A549 (cell line): Measurements from ENCODE around the gene NACC2. TPM values are rescaled to one million over a fixed set of nuclear protein-coding genes. Genes with fewer than 3 reads are reported as not detected.

Experiments used
- ATAC-seq, 2 experiments: fragments of 200-7000 bp in 1 of 2; fragments of >200 bp in 1 of 2; cut with Nextera tagmentation in 1 of 2; cut with Tn5 transposase in 1 of 2; 3 replicates each; pipeline versions ENCODE4 v1.8.0 to v1.9.1; 2018 to 2020; ENCODE audit warnings: mild to moderate bottlenecking in 1 of 2, moderate library complexity in 1 of 2
- CTCF ChIA-PET: fragments of 300-600 bp; sonication (Branson Sonifier 250); formaldehyde crosslinking; extraction: SDS; loops from one replicate; lab custom pipeline; 2021; ENCODE audit warnings: antibody characterized with exemption, inconsistent platforms; lab: Yijun Ruan, JAX
- POLR2A ChIA-PET: fragments of 350-600 bp; formaldehyde crosslinking; extraction: SDS; loops from one replicate; lab custom pipeline; 2021; ENCODE audit warnings: antibody characterized with exemption, inconsistent platforms; lab: Yijun Ruan, JAX
- DNase-seq, 2 experiments: peaks; one replicate each; pipeline versions ENCODE4 v3.0.0 to v3.0.0-alpha.2; 2011 to 2016; ENCODE audit warnings: low read depth in 1 of 2, low spot score in 1 of 2
- FAIRE-seq: peaks from 2 replicates; lab custom pipeline; 2011; peaks lifted over from hg19 to GRCh38; lab: Jason Lieb, UNC
- H3K27ac ChIP-seq, 2 experiments: fragments of >200 bp; sonication (Bioruptor Twin); formaldehyde crosslinking; 3 replicates each; pipeline ENCODE4 v1.5.1; 2016 to 2017
- H3K4me1 ChIP-seq: fragments of >200 bp; sonication (Bioruptor Twin); formaldehyde crosslinking; 3 replicates; pipeline ENCODE4 v1.6.1; 2016
- H3K4me2 ChIP-seq: fragments of >200 bp; sonication (Bioruptor Twin); formaldehyde crosslinking; 3 replicates; pipeline ENCODE4 v1.6.1; 2016
- H3K4me3 ChIP-seq: fragments of >200 bp; sonication (Bioruptor Twin); formaldehyde crosslinking; 3 replicates; pipeline ENCODE4 v1.5.1; 2016
- H3K9me3 ChIP-seq: fragments of >200 bp; sonication (Bioruptor Twin); formaldehyde crosslinking; 3 replicates; pipeline ENCODE4 v1.6.1; 2016
- EHMT2 ChIP-seq: fragments of 200-600 bp; sonication (generic); IDR thresholded peaks from 2 replicates; pipeline ENCODE4 v1.6.1; 2016; ENCODE audit warnings: antibody characterized with exemption, low read depth, mild to moderate bottlenecking, moderate library complexity
- HES2 ChIP-seq: fragments of >200 bp; sonication (Bioruptor Twin); formaldehyde crosslinking; IDR thresholded peaks from 2 replicates; pipeline ENCODE4 v1.6.1; 2016
- HOXB5 ChIP-seq: fragments of 250-450 bp; sonication (Bioruptor Pico); IDR thresholded peaks from 2 replicates; pipeline ENCODE4 v1.5.0; 2020; ENCODE audit warnings: mild to moderate bottlenecking, moderate library complexity
- JUN ChIP-seq, 2 experiments: fragments of >200 bp; sonication (Bioruptor Twin); formaldehyde crosslinking; IDR thresholded peaks; 2 replicates in 1 of 2; 3 replicates in 1 of 2; pipeline ENCODE4 v1.6.1; 2016 to 2017
- MAX ChIP-seq: IDR thresholded peaks from 2 replicates; pipeline ENCODE4 v1.6.1; 2012
- POLR2A ChIP-seq: IDR thresholded peaks from 2 replicates; pipeline ENCODE4 v1.6.1; 2012; ENCODE audit warnings: mild to moderate bottlenecking, low read length
- REST ChIP-seq: fragments of 200-600 bp; sonication (generic); IDR thresholded peaks from 2 replicates; pipeline ENCODE4 v1.6.1; 2016; ENCODE audit warnings: antibody characterized with exemption, mild to moderate bottlenecking, moderate library complexity
- TP53 ChIP-seq: fragments of 250-450 bp; sonication (Bioruptor Pico); IDR thresholded peaks from 2 replicates; pipeline ENCODE4 v1.5.0; 2021; ENCODE audit warnings: mild to moderate bottlenecking, moderate library complexity
- ZFP36 ChIP-seq: fragments of 450-650 bp; IDR thresholded peaks from 2 replicates; pipeline ENCODE4 v1.6.1; 2014; ENCODE audit warnings: borderline replicate concordance; ENCODE audit not compliant: partially characterized antibody
- WGBS: methylation state at CpG from one replicate; pipeline ENCODE4 v1.1.6; 2017; ENCODE audit errors: missing lambda C conversion rate; 5-methylcytosine and 5-hydroxymethylcytosine counted together
- polyA plus RNA-seq, 4 experiments: library from polyadenylated mRNA; depleted of rRNA in 3 of 4; stranded (reverse); fragments of >200 nt; fragmentation: RNase III in 1 of 4; extraction: RNeasy Plus Mini Kit Qiagen cat#74134 plus additional on column Dnase treatment in 1 of 4; gene quantifications; 2 replicates in 3 of 4; 3 replicates in 1 of 4; pipeline ENCODE4 v1.2.3, GENCODE V29; 2011 to 2017
- TF ChIP-seq, protein P1 (sequence below): fragments of 250-450 bp; sonication (Bioruptor Pico); IDR thresholded peaks from 2 replicates; pipeline ENCODE4 v1.5.0; 2021; ENCODE audit warnings: mild to moderate bottlenecking, moderate library complexity, borderline replicate concordance
- TF ChIP-seq, protein P2 (sequence below): fragments of >200 bp; sonication (Bioruptor Twin); formaldehyde crosslinking; IDR thresholded peaks from 3 replicates; pipeline ENCODE4 v1.5.1; 2016

The NACC2 gene
- polyA plus RNA-seq, 2 of the 4 experiments (the other 2 are of a cell fraction) = 16.1 to 28.4 TPM

DNA sequence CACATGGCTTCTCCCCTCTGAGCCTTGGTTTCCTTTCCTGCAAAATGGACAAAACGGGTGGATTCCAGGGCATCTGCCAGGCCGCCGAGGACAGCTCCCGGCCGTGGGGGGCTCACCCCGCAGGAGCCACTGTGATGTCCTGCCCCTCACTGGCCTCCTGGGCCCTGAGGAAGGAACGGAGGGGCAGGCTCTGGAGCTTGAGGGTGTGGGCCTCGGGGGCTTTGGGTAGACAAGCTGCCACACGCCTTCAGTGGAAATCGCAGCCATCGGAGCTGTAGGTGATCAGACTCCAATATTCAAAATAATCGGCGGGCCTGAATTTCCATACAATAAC lies 101.7 kb downstream of the NACC2 start:
- FAIRE-seq = no peak
- ATAC-seq = no peak
- Histone ChIP-seq H3K4me1 (peaks cover 25% of the 10 kb centered on the region), H3K4me3 (no peak overlapping the region), H3K9me3 (no peaks in the 10 kb centered on the region), H3K4me2 (peak overlapping the region; percentile 85), H3K27ac (peak overlapping the region; percentile 72 to 92)
- WGBS = 88% methylated on average over 11 of the region's 13 CpGs
- CTCF ChIA-PET = interaction anchor here (1.0 to 2.8 kb wide), 3 partner anchors 26 to 129 kb away, joined by 3 to 22 read pairs (median 10); no protein-coding TSS in a partner anchor
- POLR2A ChIA-PET = no interaction called here
- TF ChIP-seq TP53 = no peak
- no peak for TF ChIP-seq REST
- no peak for TF ChIP-seq HOXB5 (CRISPR knock-in tag)
- no peak for DNase-seq

DNA sequence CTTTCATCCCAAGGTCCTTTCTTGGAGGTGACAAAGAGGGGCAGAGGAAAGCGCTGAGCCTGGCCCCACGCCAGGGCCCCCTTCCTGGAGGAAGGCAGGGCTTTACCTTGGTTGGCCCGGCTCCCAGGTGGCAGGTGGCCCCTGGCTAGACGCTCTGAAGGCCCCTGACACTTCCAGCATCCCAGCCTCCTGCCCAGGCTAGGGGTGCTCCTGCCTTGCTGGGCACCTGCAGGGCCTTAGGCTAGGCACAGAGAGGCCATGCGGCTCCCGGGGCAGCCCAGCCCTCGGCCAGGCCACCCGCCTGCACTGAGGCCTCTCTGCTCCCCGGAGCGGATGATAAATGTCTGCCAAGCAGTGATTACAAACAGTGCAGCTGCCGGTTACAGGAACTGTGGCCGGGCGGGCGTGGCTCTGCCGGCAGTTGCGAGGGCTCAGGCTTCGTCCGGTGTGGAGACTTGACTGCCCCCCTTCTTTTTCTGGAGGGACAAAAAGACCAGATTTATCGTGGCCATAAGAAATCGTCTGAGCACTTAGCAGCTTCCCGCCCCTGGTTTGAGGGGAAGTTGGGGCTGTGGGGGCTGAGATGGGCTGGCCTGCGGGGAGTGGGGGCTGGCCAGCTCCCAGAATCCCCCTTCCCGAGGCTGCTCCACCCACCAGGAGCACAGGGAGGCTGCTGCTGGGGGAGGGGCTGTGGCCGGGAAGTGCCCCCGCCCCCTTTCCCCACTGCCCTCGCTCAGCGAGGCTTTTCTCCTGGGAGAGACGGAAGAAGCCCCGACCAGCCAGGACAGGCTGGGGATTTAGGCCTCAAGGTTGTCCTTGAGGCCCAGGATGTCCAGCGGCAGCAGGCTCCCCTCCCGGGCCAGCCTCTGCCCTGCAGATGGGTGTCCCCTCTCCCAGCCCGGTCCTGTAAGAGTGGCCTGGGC lies 102.3 kb downstream of the NACC2 start:
- FAIRE-seq (no peak), DNase-seq (peak; percentile 36 to 70), ATAC-seq (peak; percentile 37 to 72; a peak in 5 of 6 replicates)
- Histone ChIP-seq H3K27ac (peak overlapping the region; percentile 72 to 92), H3K4me3 (peak overlapping the region; percentile 7; the same call in 2 of the 3 replicates), H3K4me1 (peaks cover 25% of the 10 kb centered on the region), H3K9me3 (no peaks in the 10 kb centered on the region), H3K4me2 (peak overlapping the region; percentile 85)
- CTCF ChIA-PET = interaction anchor here (0.9 to 2.8 kb wide), 5 partner anchors 11 to 131 kb away, joined by 3 to 22 read pairs (median 3); no protein-coding TSS in a partner anchor
- POLR2A ChIA-PET = no interaction called here
- WGBS = 23% methylated on average over 12 of the region's 32 CpGs
- TF ChIP-seq HOXB5 (CRISPR knock-in tag) (peak; percentile 41; the same call in 1 of the 2 replicates), EHMT2 (no peak), POLR2A (peak; percentile 5; the same call in 1 of the 2 replicates), MAX (peak; percentile 45), JUN (IDR thresholded peaks at IDR 0.05) (0 out of 5 replicates have a peak, but pooled peaks of 1 of the 2 experiments have one; percentile 27), HES2 (no peak), ZFP36 (peak; percentile 76)
- TF ChIP-seq, protein P1, sequence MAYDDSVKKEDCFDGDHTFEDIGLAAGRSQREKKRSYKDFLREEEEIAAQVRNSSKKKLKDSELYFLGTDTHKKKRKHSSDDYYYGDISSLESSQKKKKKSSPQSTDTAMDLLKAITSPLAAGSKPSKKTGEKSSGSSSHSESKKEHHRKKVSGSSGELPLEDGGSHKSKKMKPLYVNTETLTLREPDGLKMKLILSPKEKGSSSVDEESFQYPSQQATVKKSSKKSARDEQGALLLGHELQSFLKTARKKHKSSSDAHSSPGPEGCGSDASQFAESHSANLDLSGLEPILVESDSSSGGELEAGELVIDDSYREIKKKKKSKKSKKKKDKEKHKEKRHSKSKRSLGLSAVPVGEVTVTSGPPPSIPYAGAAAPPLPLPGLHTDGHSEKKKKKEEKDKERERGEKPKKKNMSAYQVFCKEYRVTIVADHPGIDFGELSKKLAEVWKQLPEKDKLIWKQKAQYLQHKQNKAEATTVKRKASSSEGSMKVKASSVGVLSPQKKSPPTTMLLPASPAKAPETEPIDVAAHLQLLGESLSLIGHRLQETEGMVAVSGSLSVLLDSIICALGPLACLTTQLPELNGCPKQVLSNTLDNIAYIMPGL = no peak

DNA sequence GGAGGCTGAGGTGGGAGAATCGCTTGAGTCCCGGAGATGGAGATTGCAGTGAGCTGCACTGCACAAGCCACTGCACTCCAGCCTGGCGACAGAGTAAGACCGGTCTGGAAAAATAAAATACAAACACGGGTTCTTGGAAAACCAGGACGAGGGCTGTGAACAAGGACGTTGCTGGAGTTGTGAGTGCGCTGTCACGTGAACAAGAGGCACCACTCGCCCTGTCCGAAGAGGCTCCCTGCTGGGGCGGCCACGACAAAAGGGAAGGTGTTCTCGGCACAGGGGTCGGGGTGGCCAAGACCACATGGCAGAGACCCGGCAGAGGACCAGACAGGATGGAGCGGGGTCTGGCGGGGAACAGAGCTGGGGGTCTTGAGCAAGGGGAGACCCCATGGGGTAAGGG lies 103.3 kb downstream of the NACC2 start:
- Histone ChIP-seq H3K4me1 (peaks cover 25% of the 10 kb centered on the region), H3K9me3 (no peaks in the 10 kb centered on the region), H3K4me3 (no peak overlapping the region)
- ATAC-seq (no peak), FAIRE-seq (no peak)
- TF ChIP-seq, protein P2, sequence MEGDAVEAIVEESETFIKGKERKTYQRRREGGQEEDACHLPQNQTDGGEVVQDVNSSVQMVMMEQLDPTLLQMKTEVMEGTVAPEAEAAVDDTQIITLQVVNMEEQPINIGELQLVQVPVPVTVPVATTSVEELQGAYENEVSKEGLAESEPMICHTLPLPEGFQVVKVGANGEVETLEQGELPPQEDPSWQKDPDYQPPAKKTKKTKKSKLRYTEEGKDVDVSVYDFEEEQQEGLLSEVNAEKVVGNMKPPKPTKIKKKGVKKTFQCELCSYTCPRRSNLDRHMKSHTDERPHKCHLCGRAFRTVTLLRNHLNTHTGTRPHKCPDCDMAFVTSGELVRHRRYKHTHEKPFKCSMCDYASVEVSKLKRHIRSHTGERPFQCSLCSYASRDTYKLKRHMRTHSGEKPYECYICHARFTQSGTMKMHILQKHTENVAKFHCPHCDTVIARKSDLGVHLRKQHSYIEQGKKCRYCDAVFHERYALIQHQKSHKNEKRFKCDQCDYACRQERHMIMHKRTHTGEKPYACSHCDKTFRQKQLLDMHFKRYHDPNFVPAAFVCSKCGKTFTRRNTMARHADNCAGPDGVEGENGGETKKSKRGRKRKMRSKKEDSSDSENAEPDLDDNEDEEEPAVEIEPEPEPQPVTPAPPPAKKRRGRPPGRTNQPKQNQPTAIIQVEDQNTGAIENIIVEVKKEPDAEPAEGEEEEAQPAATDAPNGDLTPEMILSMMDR = no peak
- TF ChIP-seq, all 56 proteins: peak for 0
- DNase-seq = no peak
- Histone ChIP-seq H3K4me2 (peak overlapping the region; percentile 85; the same call in 1 of the 3 replicates), H3K27ac (peak overlapping the region in 1 of 2 experiments; percentile 92; a peak in 3 of 6 replicates)
- WGBS = 91% methylated on average over 18 of the region's 18 CpGs
- CTCF ChIA-PET = interaction anchor here (0.9 to 2.8 kb wide), 4 partner anchors 10 to 132 kb away, joined by 3 to 22 read pairs (median 6); no protein-coding TSS in a partner anchor
- POLR2A ChIA-PET = no interaction called here
